Measurements from ENCODE around the gene HAUS5.
A peak's percentile ranks its signal among the peaks of the same experiment; 100 is the strongest.

Gene HAUS5

GRCh38 chr19:35636651-35637050 lies 24.1 kb downstream of the HAUS5 start:
- no peak for TF ChIP-seq CTCF (conservative IDR thresholded peaks at IDR 0.05)

GRCh38 chr19:35637165-35637564 lies 24.6 kb downstream of the HAUS5 start:
- no peak overlapping the region for H3K27ac ChIP-seq
- no peak for TF ChIP-seq CTCF (conservative IDR thresholded peaks at IDR 0.05)

More at GRCh38 chr19:35636651-35637050, 24.1 kb downstream of the HAUS5 start:
- H3K27ac ChIP-seq, result no peak overlapping the region

- TF ChIP-seq CTCF (conservative IDR thresholded peaks at IDR 0.05), result no peak
- no peak overlapping the region for H3K27ac ChIP-seq
Observed at GRCh38 chr19:35639321-35639639, 26.7 kb downstream of the HAUS5 start.

GRCh38 chr19:35639863-35640262 lies 27.3 kb downstream of the HAUS5 start:
- no peak overlapping the region for H3K27ac ChIP-seq
- no peak for TF ChIP-seq CTCF (conservative IDR thresholded peaks at IDR 0.05)

GRCh38 chr19:35641515-35642151 lies 29.1 kb downstream of the HAUS5 start, which contains the start of gene ETV2:
ETV2 (plus strand) TSS chr19:35641745; CDS start chr19:35642461, 716 bp downstream.
- H3K27ac ChIP-seq, result peak within 1 kb of the TSS; percentile 92
- no peak for TF ChIP-seq CTCF (conservative IDR thresholded peaks at IDR 0.05)

- peak overlapping the region; percentile 92 for H3K27ac ChIP-seq
- no peak for TF ChIP-seq CTCF (conservative IDR thresholded peaks at IDR 0.05)
Observed at GRCh38 chr19:35642312-35642711, 29.8 kb downstream of the HAUS5 start.

GRCh38 chr19:35642798-35643254 lies 30.3 kb downstream of the HAUS5 start:
- H3K27ac ChIP-seq, result peak overlapping the region; percentile 92
- no peak for TF ChIP-seq CTCF (conservative IDR thresholded peaks at IDR 0.05)
